Suprapubic skin (tissue), 3 donors: ENCODE measurements around the gene COQ7.

Experiments used
- POLR2A ChIP-seq, 2 donors: fragments of 450-650 bp; IDR thresholded peaks; one replicate each; pipeline ENCODE4 v1.6.1; 2017; ENCODE audit warnings: antibody characterized with exemption in 2 of 2, mild to moderate bottlenecking in 2 of 2, moderate library complexity in 2 of 2
- TF ChIP-seq, protein P1 (sequence below), 2 donors: fragments of 200-600 bp in 1 of 2; fragments of 450-650 bp in 1 of 2; sonication (generic) in 1 of 2; IDR thresholded peaks; one replicate each; pipeline ENCODE4 v1.5.1; 2016 to 2019; ENCODE audit warnings: antibody characterized with exemption in 2 of 2, mild to moderate bottlenecking in 1 of 2, moderate library complexity in 1 of 2

DNA sequence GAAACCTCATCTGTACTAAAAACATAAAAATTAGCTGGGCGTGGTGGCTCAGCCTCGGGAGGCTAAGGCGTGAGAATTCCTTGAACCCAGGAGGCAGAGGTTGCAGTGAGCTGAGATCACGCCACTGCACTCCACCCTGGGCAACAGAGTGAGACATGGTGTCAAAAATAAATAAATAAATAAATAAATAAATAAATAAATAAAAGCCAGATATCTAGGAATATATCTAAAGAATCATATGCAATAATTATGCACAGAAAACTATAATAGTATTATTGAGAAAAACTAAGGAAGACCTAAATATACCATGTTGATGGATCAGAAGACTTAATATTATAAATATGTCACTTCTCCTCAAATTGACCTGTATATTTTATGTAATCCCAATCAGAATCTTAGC, 46.7 kb upstream of the COQ7 start:
- TF ChIP-seq, protein P1, sequence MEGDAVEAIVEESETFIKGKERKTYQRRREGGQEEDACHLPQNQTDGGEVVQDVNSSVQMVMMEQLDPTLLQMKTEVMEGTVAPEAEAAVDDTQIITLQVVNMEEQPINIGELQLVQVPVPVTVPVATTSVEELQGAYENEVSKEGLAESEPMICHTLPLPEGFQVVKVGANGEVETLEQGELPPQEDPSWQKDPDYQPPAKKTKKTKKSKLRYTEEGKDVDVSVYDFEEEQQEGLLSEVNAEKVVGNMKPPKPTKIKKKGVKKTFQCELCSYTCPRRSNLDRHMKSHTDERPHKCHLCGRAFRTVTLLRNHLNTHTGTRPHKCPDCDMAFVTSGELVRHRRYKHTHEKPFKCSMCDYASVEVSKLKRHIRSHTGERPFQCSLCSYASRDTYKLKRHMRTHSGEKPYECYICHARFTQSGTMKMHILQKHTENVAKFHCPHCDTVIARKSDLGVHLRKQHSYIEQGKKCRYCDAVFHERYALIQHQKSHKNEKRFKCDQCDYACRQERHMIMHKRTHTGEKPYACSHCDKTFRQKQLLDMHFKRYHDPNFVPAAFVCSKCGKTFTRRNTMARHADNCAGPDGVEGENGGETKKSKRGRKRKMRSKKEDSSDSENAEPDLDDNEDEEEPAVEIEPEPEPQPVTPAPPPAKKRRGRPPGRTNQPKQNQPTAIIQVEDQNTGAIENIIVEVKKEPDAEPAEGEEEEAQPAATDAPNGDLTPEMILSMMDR (IDR thresholded peaks at IDR 0.05) = no peak
- no peak for TF ChIP-seq POLR2A (IDR thresholded peaks at IDR 0.05)
